Measurements from ENCODE around the gene TEX14.
A peak's percentile ranks its signal among the peaks of the same experiment; 100 is the strongest.
"Not testable (repeated sequence)": the region's sequence is repeated elsewhere in the genome, so short reads cannot be mapped to it uniquely, and the experiment has no call there.

Gene TEX14

GRCh38 chr17:58690033-58690432 is 1.8 kb downstream of the TEX14 start:
- FAIRE-seq: not testable (repeated sequence)

- no peak for FAIRE-seq
Observed at GRCh38 chr17:58688521-58688920, 3.3 kb downstream of the TEX14 start.

DNA sequence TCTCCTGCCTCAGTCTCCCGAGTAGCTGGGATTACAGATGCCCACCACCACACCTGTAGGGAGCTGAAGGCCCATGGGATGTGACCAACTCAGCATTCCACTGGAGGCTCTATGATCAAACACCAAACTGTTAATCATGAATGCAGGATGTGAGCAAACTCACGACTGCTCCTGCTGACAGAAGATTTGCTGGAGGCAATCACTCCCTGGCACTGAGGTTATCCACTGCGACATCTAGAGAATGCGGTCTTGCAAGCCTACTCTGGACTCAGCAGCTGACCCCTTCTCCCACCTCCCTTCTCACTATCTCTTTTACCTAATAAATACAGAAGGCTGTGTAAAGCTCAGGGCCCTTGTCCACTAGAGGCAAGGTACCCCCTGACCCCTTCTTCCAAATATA is 4.9 kb downstream of the TEX14 start:
- no peak for FAIRE-seq

DNA sequence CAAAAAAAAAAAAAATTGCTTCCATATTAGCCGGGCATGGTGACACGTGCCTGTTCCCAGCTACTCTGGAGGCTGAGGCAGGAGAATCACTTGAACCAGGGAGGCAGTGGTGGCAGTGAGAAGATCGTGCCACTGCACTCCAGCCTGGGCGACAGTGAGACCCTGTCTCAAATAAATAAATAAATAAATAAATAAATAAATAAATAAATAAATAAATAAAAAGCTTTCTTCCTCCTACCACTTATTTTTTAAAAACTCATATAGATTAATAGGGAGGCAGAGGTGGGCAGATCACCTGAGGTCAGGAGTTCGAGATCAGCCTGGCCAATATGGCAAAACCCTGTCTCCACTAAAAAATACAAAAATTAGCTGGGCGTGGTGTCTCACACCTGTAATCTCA is 7.4 kb downstream of the TEX14 start:
- FAIRE-seq: not testable (repeated sequence)

- FAIRE-seq: no peak
Observed at GRCh38 chr17:58684003-58684402, 7.8 kb downstream of the TEX14 start.

GRCh38 chr17:58680038-58680369 is 11.8 kb downstream of the TEX14 start:
- FAIRE-seq: no peak

GRCh38 chr17:58679263-58680037 is 12.4 kb downstream of the TEX14 start:
- peak; percentile 84 for FAIRE-seq

GRCh38 chr17:58678287-58678686 is 13.6 kb downstream of the TEX14 start:
- not testable (repeated sequence) for FAIRE-seq

- FAIRE-seq: no peak
Observed at GRCh38 chr17:58677194-58677880, 14.5 kb downstream of the TEX14 start.

DNA sequence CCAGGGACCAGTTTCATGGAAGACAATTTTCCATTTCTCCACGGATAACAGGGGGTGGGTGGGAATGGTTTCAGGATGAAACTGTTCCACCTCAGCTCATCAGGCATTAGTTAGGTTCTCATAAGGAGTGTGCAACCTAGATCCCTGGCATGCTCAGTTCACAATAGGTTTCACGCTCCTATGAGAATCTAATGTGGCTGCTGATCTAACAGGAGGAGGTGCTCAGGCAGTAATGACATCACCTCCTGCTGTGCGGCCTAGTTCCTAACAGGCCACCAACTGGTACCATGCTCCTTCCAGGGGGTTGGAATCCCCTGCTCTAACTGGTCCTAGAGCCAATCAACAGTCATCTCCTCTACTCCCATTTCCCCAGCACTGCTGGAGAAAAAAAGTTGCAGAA is 19.9 kb downstream of the TEX14 start:
- FAIRE-seq: no peak

- no peak for FAIRE-seq
Observed at GRCh38 chr17:58669853-58670252, 22.0 kb downstream of the TEX14 start.

DNA sequence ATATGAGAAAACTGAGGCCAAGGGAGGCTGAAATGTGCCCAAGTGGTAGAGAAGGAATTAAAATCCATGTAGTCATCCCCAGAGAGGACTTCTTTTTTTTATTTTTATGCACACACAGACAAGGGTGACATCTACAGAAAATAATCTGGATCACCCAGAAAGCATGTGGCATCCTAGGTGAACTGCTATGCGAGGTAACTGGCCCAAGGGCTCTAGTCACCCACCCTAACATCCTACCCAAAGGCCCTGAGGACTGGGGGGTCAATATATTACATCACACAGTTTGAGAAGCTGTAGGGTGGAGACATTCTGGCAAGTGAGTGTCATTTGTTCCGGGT is 23.3 kb downstream of the TEX14 start:
- no peak for FAIRE-seq

DNA sequence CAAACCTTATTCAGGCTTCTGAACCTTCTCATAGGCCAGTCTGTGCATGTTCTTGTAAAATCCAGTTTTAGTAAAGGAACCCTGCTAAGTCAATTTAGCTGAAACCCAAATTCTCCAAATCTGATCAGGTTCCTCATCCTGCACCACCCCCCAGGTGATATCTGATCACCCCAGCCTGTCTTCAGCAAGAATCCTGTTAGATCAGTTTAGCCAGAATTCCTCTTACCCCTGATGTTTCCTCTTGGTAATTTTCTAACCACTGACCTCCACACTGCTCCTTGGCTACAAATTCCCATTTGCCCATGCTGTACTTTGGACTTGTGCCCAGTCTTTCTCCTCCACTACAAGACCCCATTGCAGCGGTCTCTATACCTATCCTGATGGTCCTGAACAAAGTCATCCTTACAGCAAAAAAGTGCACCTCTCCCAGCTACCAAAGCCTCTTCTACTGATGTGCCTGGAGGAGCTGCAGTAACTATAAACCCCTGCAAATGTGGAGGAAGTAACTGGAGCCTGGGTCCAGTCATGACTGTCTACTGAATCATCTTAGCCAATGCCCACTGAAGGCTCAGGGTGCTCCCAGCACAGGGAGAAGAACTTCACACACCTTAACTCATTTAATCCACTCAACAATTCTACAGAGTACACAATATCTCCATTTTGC is 23.8 kb downstream of the TEX14 start:
- FAIRE-seq: no peak

DNA sequence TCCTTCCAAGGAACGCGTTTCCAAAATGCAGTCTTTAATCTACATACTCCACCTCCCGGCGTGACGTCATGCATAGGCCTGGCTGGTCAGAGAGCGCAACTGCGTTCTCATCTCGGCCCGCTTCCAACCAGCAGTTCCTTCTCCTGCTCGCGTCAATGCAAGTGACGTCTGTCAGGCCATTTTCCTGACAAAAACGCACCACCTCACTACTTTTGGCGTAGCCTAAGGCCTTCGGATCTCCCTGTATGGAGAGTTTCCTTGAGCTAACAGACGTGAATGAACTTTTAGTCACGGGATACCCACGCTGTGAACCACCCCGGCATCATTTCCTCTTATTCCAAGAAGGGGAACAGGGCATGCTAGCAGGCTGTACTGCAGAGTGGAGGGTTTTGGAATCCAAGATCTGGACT is 25.0 kb downstream of the TEX14 start:
- no peak for FAIRE-seq

DNA sequence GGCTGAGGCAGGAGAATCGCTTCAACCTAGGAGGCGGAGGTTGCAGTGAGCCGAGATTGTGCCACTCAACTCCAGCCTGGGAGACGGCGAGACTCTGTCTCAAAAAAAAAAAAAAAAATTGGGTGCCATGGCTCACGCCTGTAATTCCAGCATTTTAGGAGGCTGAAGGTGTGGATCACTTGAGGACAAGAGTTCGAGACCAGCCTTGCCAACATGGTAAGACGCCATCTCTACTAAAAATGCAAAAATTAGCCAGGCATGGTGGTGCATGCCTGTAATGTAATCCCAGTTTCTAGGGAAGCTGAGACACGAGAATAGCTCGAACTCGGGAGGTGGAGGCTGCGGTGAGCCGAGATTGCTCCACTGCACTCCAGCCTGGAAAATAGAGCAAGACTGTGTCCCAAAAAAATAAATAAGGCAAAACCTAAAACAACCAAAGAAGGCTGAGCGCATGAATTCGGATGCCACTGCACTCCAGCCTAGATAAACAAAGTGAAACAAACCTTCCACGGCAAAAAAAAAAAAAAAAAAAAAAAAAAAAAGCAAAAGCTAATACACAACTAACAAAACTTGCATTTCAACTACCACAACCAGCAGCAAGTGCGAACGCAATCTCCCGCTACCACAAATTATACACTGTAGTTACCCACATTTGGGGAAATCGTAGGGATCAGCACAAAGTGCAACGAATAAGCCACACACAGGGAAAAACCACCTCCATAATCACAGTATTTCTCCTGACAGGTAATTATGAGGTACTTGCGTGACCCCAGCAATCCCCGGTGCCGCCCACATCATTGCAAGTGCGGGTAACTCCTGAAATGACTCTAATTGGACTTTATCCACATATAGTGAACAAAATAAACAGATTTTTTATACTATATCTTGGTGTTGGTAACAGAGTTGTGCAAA is 25.6 kb downstream of the TEX14 start:
- no peak for FAIRE-seq

DNA sequence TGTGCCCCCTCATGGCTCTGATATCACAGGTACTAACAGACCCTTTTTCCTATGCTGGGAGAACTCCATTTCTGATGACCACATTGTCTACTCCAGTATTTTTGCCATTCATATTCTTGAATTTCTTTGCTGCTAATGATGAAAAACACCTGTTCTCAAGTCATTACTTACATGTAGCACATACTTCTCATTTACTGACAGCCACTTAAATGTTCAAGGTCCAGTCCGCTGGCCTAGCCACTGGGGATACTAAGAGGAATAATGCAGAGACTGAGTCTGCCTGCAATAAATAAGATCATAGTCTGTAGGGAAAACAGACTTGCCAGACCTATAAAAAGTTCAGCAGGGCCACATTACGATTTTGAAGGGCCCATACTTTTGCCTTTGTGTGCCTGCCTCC is 27.5 kb downstream of the TEX14 start:
- FAIRE-seq: no peak

GRCh38 chr17:58661499-58661898 is 30.3 kb downstream of the TEX14 start:
- FAIRE-seq: no peak

DNA sequence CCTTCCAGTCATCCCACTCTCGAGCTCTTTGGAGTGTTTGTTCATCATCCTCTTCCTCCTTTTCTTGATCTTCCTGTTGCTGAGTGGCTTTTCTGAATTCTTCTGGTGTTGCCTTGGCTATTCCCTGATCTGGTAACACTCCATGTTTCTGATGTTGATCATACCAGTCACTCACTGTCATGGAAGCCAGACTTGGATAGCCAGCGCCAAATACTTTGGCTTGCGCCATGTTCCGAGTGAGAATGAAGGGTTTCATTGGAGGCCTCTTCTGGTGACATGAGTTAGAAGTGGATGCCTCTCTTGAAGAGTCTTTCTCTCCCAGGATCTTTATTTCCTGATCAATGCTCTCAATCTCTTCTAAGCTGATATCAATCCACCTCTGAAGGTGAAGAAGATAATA is 31.2 kb downstream of the TEX14 start:
- no peak for FAIRE-seq

GRCh38 chr17:58659714-58660084 is 32.1 kb downstream of the TEX14 start:
- not testable (repeated sequence) for FAIRE-seq

- FAIRE-seq: no peak
Observed at GRCh38 chr17:58658804-58659713, 32.8 kb downstream of the TEX14 start.

- not testable (repeated sequence) for FAIRE-seq
Observed at GRCh38 chr17:58657962-58658803, 33.7 kb downstream of the TEX14 start.

Measured in TTC549 (cell line).